GM06990 (cell line): Measurements from ENCODE around the gene MYH11.

ENCODE experiments used
- DNase-seq: peaks from one replicate; pipeline ENCODE4 v3.0.0-alpha.2; 2011; ENCODE audit not compliant: insufficient read length; ENCODE audit errors: extremely low read depth
- H3K27me3 ChIP-seq: replicated peaks from 2 replicates; pipeline ENCODE4 v1.6.0; 2011; ENCODE audit warnings: low read length; ENCODE audit not compliant: control insufficient read depth, insufficient read depth
- H3K36me3 ChIP-seq: 2 replicates; pipeline ENCODE4 v1.5.1; 2011; ENCODE audit warnings: low read length; ENCODE audit not compliant: control insufficient read depth, insufficient read depth
- H3K4me3 ChIP-seq: replicated peaks from 2 replicates; pipeline ENCODE4 v1.5.1; 2011; ENCODE audit warnings: low read depth, mild to moderate bottlenecking, control low read depth, low read length
- CTCF ChIP-seq: IDR thresholded peaks from 2 replicates; pipeline ENCODE4 v1.5.1; 2011; ENCODE audit warnings: low read length, control low read depth, mild to moderate bottlenecking, inconsistent platforms; ENCODE audit not compliant: insufficient read depth, poor library complexity, severe bottlenecking

Gene MYH11

GRCh38 chr16:15778204-15778743 lies 78.6 kb downstream of the MYH11 start:
- TF ChIP-seq CTCF = no peak
- DNase-seq = no peak
- Histone ChIP-seq H3K36me3 (no peaks in the 10 kb centered on the region), H3K27me3 (peaks cover 2% of the 10 kb centered on the region; the same call in 1 of the 2 replicates), H3K4me3 (no peak overlapping the region)

DNA sequence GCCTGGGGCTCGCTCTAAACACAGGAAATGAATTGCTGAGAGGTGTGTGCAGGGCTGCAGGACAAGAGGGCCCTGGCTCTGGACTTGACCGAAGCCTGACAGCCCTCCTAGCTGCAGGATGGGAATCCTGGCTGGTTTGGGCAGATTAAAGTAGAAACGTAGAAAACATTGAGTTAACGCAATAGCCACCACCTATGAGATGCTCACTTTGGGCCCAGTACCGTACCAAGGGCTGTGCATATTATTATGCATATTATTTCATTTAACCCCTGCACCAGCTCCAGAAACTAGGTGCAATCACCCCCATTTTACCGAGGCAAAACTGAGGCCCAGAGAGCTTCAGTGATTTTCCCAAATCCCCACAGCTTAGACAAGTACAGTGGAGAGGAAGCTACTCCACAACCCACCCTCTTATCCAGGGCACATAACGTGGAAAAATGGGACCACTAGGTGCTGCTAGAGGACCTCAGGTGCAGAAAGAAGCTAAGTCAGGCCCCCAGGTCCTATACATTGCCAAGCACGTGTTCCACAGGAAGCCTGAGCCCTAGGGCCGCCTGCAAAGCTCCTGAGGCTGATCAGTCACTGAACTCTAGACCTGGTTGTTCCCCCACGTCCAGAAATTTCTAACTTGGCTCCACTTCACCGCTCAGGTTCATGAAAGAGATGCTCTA lies 79.2 kb downstream of the MYH11 start:
- Histone ChIP-seq H3K36me3 (no peaks in the 10 kb centered on the region), H3K4me3 (no peak overlapping the region), H3K27me3 (peaks cover 2% of the 10 kb centered on the region; the same call in 1 of the 2 replicates)
- no peak for DNase-seq
- peak; percentile 73 for TF ChIP-seq CTCF

- Histone ChIP-seq H3K4me3 (no peak overlapping the region), H3K36me3 (no peaks in the 10 kb centered on the region), H3K27me3 (peaks cover 2% of the 10 kb centered on the region; the same call in 1 of the 2 replicates)
- DNase-seq = no peak
- TF ChIP-seq CTCF = no peak
These were observed 80.3 kb downstream of the MYH11 start for GRCh38 chr16:15776572-15776971.

GRCh38 chr16:15775663-15776304 lies 81.0 kb downstream of the MYH11 start:
- no peak for DNase-seq
- Histone ChIP-seq H3K36me3 (no peaks in the 10 kb centered on the region), H3K27me3 (peaks cover 2% of the 10 kb centered on the region; the same call in 1 of the 2 replicates), H3K4me3 (no peak overlapping the region)
- no peak for TF ChIP-seq CTCF

DNA sequence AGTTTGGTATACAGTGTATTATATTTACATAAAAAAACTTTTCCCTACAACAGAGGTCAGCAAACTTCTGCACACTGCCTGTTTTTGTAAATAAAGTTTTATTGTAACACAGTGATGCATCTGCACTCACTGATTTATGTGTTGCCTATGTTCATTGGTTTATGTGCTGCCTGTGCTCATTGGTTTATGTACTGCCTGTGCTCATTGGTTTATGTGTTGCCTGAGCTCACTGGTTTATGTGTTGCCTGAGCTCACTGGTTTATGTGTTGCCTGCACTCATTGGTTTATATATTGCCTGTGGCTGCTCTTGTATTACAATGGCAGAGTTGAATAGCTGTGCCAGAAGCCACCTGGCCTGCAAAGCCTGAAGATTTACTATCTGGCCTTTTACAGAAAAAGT lies 81.6 kb downstream of the MYH11 start:
- DNase-seq = no peak

More for the DNA sequence above, 81.6 kb downstream of the MYH11 start:
- Histone ChIP-seq H3K4me3 (no peak overlapping the region), H3K27me3 (peaks cover 2% of the 10 kb centered on the region; the same call in 1 of the 2 replicates), H3K36me3 (no peaks in the 10 kb centered on the region)
- no peak for TF ChIP-seq CTCF
